ENCODE results near the gene NGDN.

GRCh38 chr14:23469906-23470403 lies 452 bp downstream of the NGDN start:
- no peak for TF ChIP-seq CTCF (IDR thresholded peaks at IDR 0.05; ENCODE audit: low read length)
- no peak for TF ChIP-seq EZH2 (IDR thresholded peaks at IDR 0.05; ENCODE audit: borderline replicate concordance, low read length)

Data from OCI-LY1 (cell line).